GM11168 (cell line): ENCODE results near the gene NR2F2.

ENCODE experiments used
- in situ Hi-C: fragments of 300-500 bp; cut with MboI; formaldehyde crosslinking; loops from one replicate; pipeline ENCODE4 v1.12.0; 2022; ENCODE audit warnings: low sequenced_read_pairs; ENCODE audit not compliant: unreplicated experiment

The NR2F2 gene

DNA sequence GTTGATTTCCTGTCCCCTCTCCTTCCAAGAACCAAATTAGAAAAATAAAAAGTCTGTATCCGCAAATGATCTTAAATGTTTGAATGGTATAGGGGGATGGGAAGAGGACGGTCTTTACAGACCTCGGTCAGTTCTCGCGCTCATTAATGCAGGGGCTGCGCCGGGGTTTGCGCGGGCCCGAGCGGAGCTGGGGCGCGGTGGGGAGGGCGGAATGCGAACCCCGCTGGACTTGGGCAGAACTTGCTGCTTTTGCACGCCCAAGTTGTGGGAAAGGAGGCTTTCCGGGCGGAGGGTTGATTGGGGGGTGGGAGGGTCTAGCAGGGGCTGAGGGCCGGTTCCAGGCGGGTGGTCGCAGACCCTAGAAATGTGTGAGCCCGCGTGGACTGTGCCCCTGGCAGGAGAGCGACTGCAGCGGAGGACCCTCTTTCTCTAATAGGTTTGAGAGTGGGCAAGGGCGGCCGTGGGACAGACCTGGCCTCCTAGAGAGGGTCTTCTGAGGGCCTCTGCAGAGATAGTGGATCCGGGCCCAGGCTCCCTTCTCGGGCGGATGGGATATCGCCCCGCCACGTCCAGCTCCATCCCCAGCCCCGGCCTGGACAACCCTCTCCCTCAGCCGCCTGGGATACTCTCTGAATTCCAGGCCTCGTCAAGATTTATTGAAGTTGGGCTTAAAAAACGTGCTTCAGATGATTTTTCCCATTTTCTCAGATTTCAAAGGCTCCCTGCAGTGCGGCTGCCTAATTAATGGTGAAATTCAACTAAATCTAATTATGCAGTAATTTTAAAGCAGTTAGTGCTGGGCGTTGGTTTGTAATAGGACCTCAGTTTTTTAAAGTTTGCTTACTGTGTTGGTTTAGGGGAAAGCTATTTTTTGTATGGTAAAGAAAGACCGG lies 11.3 kb downstream of the NR2F2 start:
- in situ Hi-C loops: loop anchor here (10.0 kb wide), 1 partner anchor 1077 kb away; no protein-coding TSS in a partner anchor

- in situ Hi-C loops: loop anchor here (10.0 kb wide), 1 partner anchor 1078 kb away; no protein-coding TSS in a partner anchor
Measured at GRCh38 chr15:96342406-96343112, 12.1 kb downstream of the NR2F2 start.

GRCh38 chr15:96343113-96344059 lies 12.9 kb downstream of the NR2F2 start:
- in situ Hi-C loops: loop anchor here (10.0 kb wide), 1 partner anchor 1079 kb away; no protein-coding TSS in a partner anchor

DNA sequence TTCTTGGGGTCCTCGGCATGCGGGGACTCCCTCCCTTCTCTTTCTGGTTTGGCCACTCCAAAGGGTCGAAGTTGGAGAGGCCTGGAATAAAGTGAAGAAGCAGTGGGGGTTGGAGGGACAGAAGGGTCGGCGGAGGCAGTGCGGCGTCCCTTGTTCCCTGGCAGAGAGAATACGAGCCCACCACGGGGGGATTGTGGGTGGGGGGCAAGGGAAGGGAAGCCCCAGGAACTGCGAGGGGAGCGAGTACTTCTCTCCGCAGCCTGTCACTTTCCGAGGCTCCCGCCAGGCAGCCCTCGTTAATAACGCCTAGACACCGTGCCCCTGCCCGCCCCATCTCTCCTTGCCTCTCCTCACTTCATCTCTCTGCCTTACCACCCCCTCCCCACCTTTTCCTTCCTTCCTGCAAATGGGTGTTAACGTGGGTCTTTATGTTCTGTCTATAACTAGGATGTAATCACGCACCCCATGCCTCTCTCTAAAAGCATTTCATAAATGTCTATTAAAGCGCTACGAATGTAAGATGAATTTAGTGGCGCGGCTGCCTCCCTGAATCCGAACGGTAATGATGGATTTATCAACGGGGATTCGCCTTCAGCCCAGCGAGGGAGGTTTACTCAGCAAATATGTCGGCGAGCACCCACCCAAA lies 13.7 kb downstream of the NR2F2 start:
- in situ Hi-C loops: loop anchor here (10.0 kb wide), 1 partner anchor 1079 kb away; no protein-coding TSS in a partner anchor

GRCh38 chr15:96344706-96345559 lies 14.4 kb downstream of the NR2F2 start:
- in situ Hi-C loops: loop anchor here (10.0 kb wide), 1 partner anchor 1080 kb away; no protein-coding TSS in a partner anchor

DNA sequence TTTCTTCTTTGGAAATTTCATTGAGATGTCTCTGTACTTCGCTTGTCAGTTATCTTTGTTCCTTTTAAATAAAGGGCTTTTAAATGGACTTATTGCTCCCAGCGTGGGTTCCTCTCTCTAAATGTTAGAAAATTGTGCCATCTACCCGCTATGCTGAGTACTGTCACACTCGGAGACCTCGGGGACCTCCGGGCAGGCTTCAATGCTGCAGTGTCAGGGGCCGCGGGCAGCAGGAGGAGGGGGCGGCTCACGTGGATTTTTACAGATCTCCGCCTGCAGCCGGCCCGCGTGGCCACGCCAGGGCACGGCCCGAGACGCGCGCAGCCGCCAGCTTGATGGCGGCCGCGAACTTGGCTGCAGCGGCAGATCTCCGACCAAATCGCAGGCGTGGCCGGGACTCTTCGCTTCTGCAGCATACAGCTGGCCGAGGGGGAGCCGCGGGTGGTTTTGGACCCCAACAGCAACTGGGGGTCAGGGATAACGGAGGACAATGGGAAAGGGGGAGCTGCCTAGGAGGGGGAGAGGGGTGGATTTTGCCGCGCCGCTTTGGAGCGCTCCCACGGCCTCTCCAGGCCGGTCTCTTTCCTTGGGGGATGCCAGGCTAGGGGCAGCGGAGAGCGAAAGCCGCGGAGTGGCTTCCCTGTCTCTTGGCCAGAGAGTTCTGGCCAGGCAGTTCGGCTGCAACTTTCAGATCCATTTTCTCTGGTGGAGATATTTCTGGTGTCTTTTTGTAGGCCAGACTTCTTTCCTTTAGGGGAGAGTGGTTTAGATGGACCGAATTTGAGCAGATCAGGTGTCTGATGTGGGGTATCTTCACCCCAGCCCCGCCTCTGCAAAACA lies 15.3 kb downstream of the NR2F2 start:
- in situ Hi-C loops: loop anchor here (10.0 kb wide), 1 partner anchor 1081 kb away; no protein-coding TSS in a partner anchor

- in situ Hi-C loops: loop anchor here (10.0 kb wide), 1 partner anchor 1082 kb away; no protein-coding TSS in a partner anchor
Measured at GRCh38 chr15:96346409-96346970, 16.0 kb downstream of the NR2F2 start.

GRCh38 chr15:96347181-96348111 lies 16.9 kb downstream of the NR2F2 start:
- in situ Hi-C loops: loop anchor here (10.0 kb wide), 1 partner anchor 1083 kb away; no protein-coding TSS in a partner anchor

- in situ Hi-C loops: loop anchor here (10.0 kb wide), 1 partner anchor 1084 kb away; no protein-coding TSS in a partner anchor
Measured at GRCh38 chr15:96348112-96349027, 17.9 kb downstream of the NR2F2 start.

- in situ Hi-C loops: loop anchor here (10.0 kb wide), 1 partner anchor 1084 kb away; no protein-coding TSS in a partner anchor
Measured at GRCh38 chr15:96349034-96349856, 18.7 kb downstream of the NR2F2 start.

GRCh38 chr15:96349857-96350720 lies 19.6 kb downstream of the NR2F2 start:
- in situ Hi-C loops: loop anchor here (10.0 kb wide), 1 partner anchor 1085 kb away; no protein-coding TSS in a partner anchor

- in situ Hi-C loops: no loop called here
Measured at GRCh38 chr15:96350934-96351724, 20.6 kb downstream of the NR2F2 start.
